Esophagus (tissue), 2 donors: Measurements from ENCODE around the gene SIX5. TPM values are rescaled to one million over a fixed set of nuclear protein-coding genes. Genes with fewer than 3 reads are reported as not detected.

Experiments
- H3K27ac ChIP-seq, 2 donors: one replicate each; pipeline ENCODE4 v1.5.1; 2013; ENCODE audit warnings: low read depth in 2 of 2, mild to moderate bottlenecking in 2 of 2, inconsistent platforms in 1 of 2, low read length in 1 of 2, moderate library complexity in 1 of 2
- H3K27me3 ChIP-seq, 2 donors: one replicate each; pipeline ENCODE4 v1.6.1; 2013; ENCODE audit warnings: low read length in 2 of 2, control low read depth in 1 of 2, mild to moderate bottlenecking in 1 of 2; ENCODE audit not compliant: insufficient read depth in 2 of 2, control insufficient read depth in 1 of 2
- H3K36me3 ChIP-seq, 2 donors: one replicate each; pipeline ENCODE4 v1.6.1; 2013; ENCODE audit warnings: low read length in 1 of 2; ENCODE audit not compliant: control insufficient read depth in 2 of 2, insufficient read depth in 2 of 2
- H3K4me1 ChIP-seq, 2 donors: one replicate each; pipeline ENCODE4 v1.6.1; 2013; ENCODE audit warnings: low read length in 1 of 2; ENCODE audit not compliant: control insufficient read depth in 2 of 2, insufficient read depth in 2 of 2
- H3K4me3 ChIP-seq, 2 donors: one replicate each; pipeline ENCODE4 v1.5.1; 2013; ENCODE audit warnings: low read length in 2 of 2, mild to moderate bottlenecking in 2 of 2, low read depth in 1 of 2, moderate library complexity in 1 of 2
- H3K9me3 ChIP-seq, 2 donors: one replicate each; pipeline ENCODE4 v1.6.1; 2013; ENCODE audit warnings: mild to moderate bottlenecking in 2 of 2, low read depth in 1 of 2, low read length in 1 of 2, moderate library complexity in 1 of 2; ENCODE audit not compliant: control insufficient read depth in 2 of 2, insufficient read depth in 1 of 2
- WGBS, 2 donors: extraction: QIAGEN DNeasy Blood & Tissue Kit; methylation state at CpG; one replicate each; pipeline ENCODE4 v1.1.7; 2013; 5-methylcytosine and 5-hydroxymethylcytosine counted together
- polyA plus RNA-seq, 2 donors: library from polyadenylated mRNA; stranded (reverse); fragments of 200-250 nt; gene quantifications; one replicate each; pipeline ENCODE4 v1.2.3, GENCODE V29; 2013
- donor health status: healthy with polysubstance abuse.
- donor health status: Bipolar disorder and iron deficiency.

Gene SIX5
- polyA plus RNA-seq, 2 donors: 8.2 to 9.8 TPM

DNA sequence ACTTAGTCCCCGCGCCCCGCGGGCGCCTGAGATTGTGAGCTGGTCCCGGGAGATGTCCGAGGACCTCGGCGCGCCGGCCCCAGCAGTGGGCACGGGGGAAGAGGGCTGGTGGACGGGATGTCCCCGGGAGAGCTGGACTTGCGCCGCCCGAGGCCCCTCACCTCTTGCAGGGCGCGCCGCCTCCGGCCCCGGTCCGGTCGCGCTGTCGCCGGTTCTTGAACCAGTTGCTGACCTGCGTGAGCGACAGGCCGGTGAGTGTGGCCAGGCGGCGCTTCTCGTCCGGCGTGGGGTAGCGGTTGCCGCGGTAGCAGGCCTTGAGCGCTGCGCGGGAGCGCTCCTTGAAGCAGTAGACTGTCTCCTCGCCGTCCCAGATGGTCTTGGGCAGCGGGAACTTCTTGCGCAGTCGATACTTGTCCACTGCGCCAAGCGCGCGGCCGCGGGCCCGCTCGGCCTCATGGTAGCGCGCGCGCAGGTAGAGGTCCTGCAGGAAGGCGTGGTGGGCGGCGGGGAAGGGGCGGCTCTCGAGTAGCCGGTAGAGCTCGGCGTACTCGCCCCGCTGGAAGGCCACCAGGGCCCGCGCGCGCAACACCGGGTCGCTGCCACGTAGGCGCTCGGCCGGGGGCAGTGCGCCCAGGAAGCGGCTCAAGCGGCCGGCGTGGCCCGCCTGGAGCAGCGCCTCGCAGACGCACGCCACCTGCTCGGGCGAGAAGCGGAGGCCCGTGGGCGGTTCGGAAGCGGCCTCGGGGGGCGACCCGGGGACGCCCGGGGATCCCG lies 984 bp downstream of the SIX5 start:
- H3K4me3 ChIP-seq: peak overlapping the region; percentile 64 to 76
- H3K27me3 ChIP-seq: no peaks in the 10 kb centered on the region
- 1% methylated on average over 66 to 102 of the region's 102 CpGs for WGBS, 2 donors
- peak overlapping the region; percentile 96 to 98 for H3K27ac ChIP-seq
- no peaks in the 10 kb centered on the region for H3K9me3 ChIP-seq
- peaks cover 5 to 10% of the 10 kb centered on the region in 2 donors for H3K4me1 ChIP-seq
- H3K36me3 ChIP-seq: peaks cover 0 to 17% of the 10 kb centered on the region in 2 donors

DNA sequence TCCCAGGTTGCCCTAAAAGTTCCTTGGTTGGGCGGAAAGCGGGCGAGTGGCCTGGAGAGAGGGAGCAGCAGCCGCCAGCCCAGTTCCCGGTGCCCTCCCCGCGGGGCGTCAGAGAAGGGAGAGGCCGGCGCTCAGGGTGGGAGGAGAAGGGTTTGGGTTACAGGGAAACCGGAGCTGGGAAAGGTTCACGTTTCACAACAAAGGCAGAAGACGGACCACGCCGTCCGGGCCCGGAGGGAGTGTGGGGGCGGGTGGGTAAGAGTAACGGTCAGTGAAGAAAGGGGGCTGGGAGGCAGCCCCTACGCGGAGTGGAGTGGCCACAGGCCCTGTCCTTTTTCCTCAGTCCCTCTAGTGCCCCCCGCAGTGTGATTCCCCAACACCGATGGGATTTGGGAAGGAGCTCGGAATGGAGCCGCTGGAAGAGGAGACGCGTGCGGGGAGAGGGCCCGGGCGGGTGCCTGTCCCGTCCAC lies 1.6 kb downstream of the SIX5 start:
- Histone ChIP-seq H3K36me3 (peaks cover 0 to 14% of the 10 kb centered on the region in 2 donors), H3K27ac (peak overlapping the region; percentile 96 to 98), H3K27me3 (no peaks in the 10 kb centered on the region), H3K9me3 (no peaks in the 10 kb centered on the region), H3K4me3 (peak overlapping the region; percentile 64 to 76), H3K4me1 (peaks cover 5 to 10% of the 10 kb centered on the region in 2 donors)
- WGBS, 2 donors: 8 to 13% methylated on average over 24 to 31 of the region's 31 CpGs

DNA sequence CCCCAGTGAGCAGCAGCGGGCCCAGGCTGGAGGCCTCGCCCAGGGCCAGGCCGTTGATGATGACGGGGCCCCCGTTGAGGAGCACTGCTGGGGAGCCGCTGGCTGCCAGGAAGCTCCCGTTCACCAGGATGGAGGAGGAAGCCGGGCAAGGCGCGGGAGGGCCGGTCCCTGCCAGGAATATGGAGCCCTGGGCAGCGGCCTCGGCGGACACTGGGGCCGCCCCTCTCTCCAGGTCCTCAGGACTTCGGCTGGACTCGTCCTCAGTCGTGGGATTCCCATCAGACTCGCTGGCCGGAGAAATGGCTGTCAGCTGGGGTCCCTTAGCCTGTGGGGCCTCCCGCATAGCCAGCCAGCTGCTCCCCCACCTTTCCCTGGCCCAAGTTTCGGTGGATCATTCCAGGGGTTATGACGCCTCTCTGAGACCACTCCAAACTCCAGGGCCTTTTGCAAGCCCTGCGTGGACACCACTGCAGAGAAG lies 2.1 kb downstream of the SIX5 start:
- H3K9me3 ChIP-seq: no peaks in the 10 kb centered on the region
- H3K27me3 ChIP-seq: no peaks in the 10 kb centered on the region
- peaks cover 5 to 10% of the 10 kb centered on the region in 2 donors for H3K4me1 ChIP-seq
- H3K36me3 ChIP-seq: peaks cover 0 to 13% of the 10 kb centered on the region in 2 donors
- H3K27ac ChIP-seq: peak overlapping the region; percentile 96 to 98
- peak overlapping the region; percentile 64 to 76 for H3K4me3 ChIP-seq
- WGBS, 2 donors: 16 to 24% methylated on average over 24 of the region's 24 CpGs

DNA sequence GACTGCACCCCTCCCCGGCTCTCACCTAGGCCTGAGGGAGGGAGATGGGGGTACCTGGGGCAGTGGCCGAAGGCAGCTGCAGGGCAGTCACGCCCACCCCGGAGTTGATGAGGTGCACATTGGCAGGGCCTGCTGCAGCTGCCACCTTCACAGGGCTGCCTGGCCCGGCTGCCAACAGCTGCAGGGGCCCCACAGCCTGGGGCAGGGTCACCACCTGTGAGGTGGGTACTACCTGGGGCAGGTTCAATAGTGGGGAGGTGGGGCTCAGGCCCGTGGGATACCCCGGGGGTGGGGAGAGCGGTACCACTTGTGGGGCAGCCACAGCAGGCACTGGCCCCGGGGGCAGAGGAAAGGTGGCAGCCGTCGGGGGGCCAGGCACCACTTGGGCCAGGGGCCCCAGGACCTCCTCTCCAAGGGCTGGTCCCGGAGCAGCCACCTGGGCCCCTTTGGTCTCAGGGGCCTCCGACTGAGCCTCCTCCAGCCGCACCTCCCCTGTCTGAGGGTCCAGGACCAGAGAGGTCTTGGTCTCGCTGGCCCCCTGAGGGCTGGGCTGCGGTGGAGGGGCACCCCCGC lies 2.7 kb downstream of the SIX5 start:
- peaks cover 5 to 10% of the 10 kb centered on the region in 2 donors for H3K4me1 ChIP-seq
- peak overlapping the region; percentile 96 to 98 for H3K27ac ChIP-seq
- 50 to 53% methylated on average over 11 to 17 of the region's 17 CpGs for WGBS, 2 donors
- peak overlapping the region; percentile 64 to 76 for H3K4me3 ChIP-seq
- H3K9me3 ChIP-seq: no peaks in the 10 kb centered on the region
- peaks cover 0 to 8% of the 10 kb centered on the region in 2 donors for H3K36me3 ChIP-seq
- H3K27me3 ChIP-seq: no peaks in the 10 kb centered on the region

DNA sequence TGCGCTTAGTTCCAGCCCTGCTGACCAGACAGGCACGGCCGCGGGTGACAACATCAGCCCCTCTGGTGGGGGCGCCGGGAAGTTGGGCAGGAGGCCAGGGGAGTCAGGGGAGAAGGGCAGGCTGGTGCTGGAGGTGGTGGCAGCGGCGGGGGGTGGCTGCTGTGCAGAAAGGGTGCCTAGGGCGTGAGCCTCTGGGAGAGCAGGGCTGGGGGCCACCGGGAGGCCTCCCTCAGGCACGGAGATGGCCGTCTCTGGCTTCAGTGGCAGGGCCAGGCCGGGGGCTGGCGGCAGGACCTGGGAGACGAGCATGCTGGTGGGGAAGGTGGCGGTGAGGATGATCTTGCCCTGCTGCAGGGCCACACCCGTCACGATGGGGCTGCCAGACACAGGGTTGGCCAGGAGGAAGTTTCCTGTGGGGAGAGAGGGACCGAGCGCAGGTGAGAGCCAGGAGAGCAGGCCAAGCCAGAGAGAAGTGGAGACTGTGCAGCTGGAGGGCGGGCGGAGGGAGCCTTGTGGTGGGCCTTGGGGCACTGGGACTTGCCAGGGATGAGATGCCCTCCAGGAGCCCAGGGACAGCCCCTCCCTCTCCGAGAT lies 3.3 kb downstream of the SIX5 start:
- Histone ChIP-seq H3K4me1 (peaks cover 2 to 10% of the 10 kb centered on the region in 2 donors), H3K36me3 (peaks cover 0 to 8% of the 10 kb centered on the region in 2 donors), H3K27me3 (no peaks in the 10 kb centered on the region), H3K27ac (peak overlapping the region; percentile 42 to 98), H3K4me3 (no peak overlapping the region), H3K9me3 (no peaks in the 10 kb centered on the region)
- WGBS, 2 donors: 69 to 70% methylated on average over 21 to 23 of the region's 23 CpGs

DNA sequence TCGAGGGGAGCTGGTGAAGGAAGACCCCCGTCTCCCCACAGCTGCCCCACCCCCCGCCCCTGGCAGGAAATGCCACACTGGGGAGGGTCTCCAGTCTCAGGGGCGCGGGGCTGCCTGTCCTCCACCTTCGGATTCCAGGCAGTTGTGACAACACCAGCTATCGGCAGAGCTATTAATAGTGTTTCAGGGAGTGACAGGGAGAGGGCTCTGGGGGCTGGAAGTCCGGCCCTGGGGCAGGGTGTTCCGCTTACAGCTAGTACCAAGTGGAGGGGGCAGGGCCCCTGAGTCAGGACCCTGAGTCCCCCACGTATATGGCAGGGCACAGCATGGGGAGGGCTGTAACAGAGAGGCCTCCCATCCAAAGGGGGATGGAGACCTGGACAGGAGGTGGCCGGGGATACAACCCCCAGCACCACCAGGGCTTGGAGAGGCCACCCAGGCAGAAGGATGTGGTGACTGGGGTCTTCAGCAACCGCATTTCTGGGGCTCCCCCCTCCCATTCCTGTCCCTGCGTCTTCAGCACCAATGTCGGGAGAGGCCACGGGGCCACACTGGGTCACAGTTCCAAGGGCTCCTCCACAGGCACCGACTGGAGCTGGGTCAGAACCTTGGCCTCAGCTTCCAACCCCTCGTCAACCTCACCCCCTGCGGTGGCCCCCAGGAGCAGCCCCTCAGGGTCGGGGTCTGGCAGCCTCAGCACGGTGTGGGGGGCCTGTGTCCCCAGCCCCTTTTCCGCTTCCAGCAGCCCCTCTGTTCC lies 3.9 kb downstream of the SIX5 start:
- 58 to 65% methylated on average over 21 of the region's 21 CpGs for WGBS, 2 donors
- no peaks in the 10 kb centered on the region for H3K9me3 ChIP-seq
- H3K27ac ChIP-seq: peak overlapping the region; percentile 3 to 38
- H3K4me3 ChIP-seq: no peak overlapping the region
- H3K27me3 ChIP-seq: no peaks in the 10 kb centered on the region
- H3K4me1 ChIP-seq: peaks cover 2 to 10% of the 10 kb centered on the region in 2 donors
- peaks cover 0 to 8% of the 10 kb centered on the region in 2 donors for H3K36me3 ChIP-seq

DNA sequence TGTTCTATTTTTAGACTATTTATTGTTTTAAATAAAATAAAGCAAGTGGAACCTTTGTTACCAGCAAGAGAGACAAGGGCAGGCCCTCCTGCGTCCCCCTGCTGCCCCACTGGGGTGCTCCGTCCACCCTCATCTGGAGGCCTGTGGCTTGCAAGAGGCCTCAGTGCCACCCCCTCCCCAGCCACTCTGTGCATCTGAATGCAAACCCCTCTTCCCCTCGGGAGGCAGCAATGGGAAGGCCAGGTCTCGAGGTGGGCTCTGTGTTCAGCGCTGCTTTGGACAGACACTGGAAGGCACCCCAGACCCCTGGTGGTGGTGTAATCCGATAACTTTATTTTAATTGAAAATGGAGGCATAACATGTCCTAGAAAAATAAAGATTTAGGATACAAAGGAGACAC lies 4.6 kb downstream of the SIX5 start:
- Histone ChIP-seq H3K4me1 (peaks cover 2 to 10% of the 10 kb centered on the region in 2 donors), H3K36me3 (peaks cover 0 to 8% of the 10 kb centered on the region in 2 donors), H3K27me3 (no peaks in the 10 kb centered on the region), H3K9me3 (no peaks in the 10 kb centered on the region), H3K4me3 (no peak overlapping the region), H3K27ac (no peak overlapping the region)
- 65 to 75% methylated on average over 6 of the region's 6 CpGs for WGBS, 2 donors

DNA sequence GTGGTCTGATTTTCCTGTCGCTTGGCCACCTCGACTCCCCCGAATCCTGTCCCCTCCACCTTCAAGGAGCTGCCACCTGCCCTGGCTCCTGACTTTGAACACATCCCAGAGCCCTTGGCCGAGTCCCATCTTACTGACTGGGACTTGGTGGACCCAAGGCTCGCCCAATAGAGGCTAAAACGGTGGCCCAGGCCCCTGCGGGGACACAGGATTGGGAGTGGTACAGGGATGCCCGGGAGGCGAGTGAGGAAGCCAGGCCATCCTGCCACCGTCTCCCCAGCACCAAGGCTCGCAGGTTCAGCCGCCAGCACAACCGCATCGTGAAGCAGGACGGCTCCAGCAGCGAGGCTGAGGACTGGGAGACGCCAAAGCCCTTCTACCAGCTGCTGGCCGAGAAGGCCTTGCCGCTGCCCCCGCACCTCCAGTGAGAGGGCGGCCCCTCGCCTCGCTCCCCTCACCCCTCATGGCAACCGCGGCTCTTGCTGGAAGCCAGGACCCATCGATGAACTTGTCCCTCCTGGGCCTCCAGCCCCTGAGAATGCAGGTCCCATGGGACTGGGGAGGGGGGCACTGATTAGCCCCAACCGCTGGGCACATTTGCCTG lies 5.3 kb downstream of the SIX5 start:
- no peaks in the 10 kb centered on the region for H3K9me3 ChIP-seq
- H3K27ac ChIP-seq: peak overlapping the region in 1 of 2 donors; percentile 61
- H3K27me3 ChIP-seq: no peaks in the 10 kb centered on the region
- H3K36me3 ChIP-seq: peaks cover 0 to 8% of the 10 kb centered on the region in 2 donors
- no peak overlapping the region for H3K4me3 ChIP-seq
- WGBS, 2 donors: 53 to 54% methylated on average over 27 of the region's 27 CpGs
- H3K4me1 ChIP-seq: peaks cover 2 to 10% of the 10 kb centered on the region in 2 donors
